K562 (cell line): ENCODE results near the gene POU2F3. TPM values are rescaled to one million over a fixed set of nuclear protein-coding genes. Genes with fewer than 3 reads are reported as not detected.

ENCODE experiments used
- ARID2 ChIP-seq: fragments of 450-650 bp; IDR thresholded peaks from 2 replicates; pipeline ENCODE4 v1.6.1; 2017; ENCODE audit warnings: antibody characterized with exemption, mild to moderate bottlenecking
- CBX1 ChIP-seq: sonication (generic); IDR thresholded peaks from 2 replicates; pipeline ENCODE4 v1.6.1; 2016; ENCODE audit warnings: antibody characterized with exemption, low read depth, mild to moderate bottlenecking
- CEBPG ChIP-seq, 3 experiments: fragments of 200-800 bp in 1 of 3; sonication (Bioruptor generic) in 1 of 3; sonication (generic) in 1 of 3; formaldehyde crosslinking in 1 of 3; IDR thresholded peaks in 2 of 3; conservative IDR thresholded peaks in 1 of 3; 2 replicates each; pipeline versions ENCODE4 v1.6.1 to v1.8.0; 2016 to 2022; ENCODE audit warnings: missing compliant biosample characterization in 2 of 3, missing genetic modification characterization in 2 of 3, mild to moderate bottlenecking in 1 of 3, missing genetic modification reagents in 1 of 3
- DDX20 ChIP-seq: fragments of 450-650 bp; IDR thresholded peaks from 2 replicates; pipeline ENCODE4 v1.6.1; 2016; ENCODE audit warnings: missing genetic modification characterization, low read depth, mild to moderate bottlenecking, missing compliant biosample characterization, moderate library complexity
- DEAF1 ChIP-seq: fragments of 450-650 bp; formaldehyde crosslinking; IDR thresholded peaks from 2 replicates; pipeline ENCODE4 v1.4.0; 2020; ENCODE audit warnings: mild to moderate bottlenecking, moderate library complexity
- EZH2 ChIP-seq: IDR thresholded peaks from 2 replicates; pipeline ENCODE4 v1.6.1; 2012; ENCODE audit warnings: low read depth, mild to moderate bottlenecking, inconsistent platforms, low read length, borderline replicate concordance
- FUS ChIP-seq: fragments of 200-400 bp; formaldehyde crosslinking; optimal IDR thresholded peaks from 2 replicates; pipeline ENCODE3; 2017; ENCODE audit warnings: low read depth, low read length
- GMEB1 ChIP-seq: fragments of 250-450 bp; sonication (Bioruptor Pico); IDR thresholded peaks from 2 replicates; pipeline ENCODE4 v1.4.0; 2020; ENCODE audit warnings: mild to moderate bottlenecking
- JUND ChIP-seq, 2 experiments: IDR thresholded peaks; 2 replicates in 1 of 2; 3 replicates in 1 of 2; pipeline ENCODE4 v1.6.1; 2011; ENCODE audit warnings: borderline replicate concordance in 2 of 2, low read depth in 2 of 2, low read length in 2 of 2, improper control_type of control experiment in 1 of 2, missing biosample characterization in 1 of 2, missing genetic modification characterization in 1 of 2, missing genetic modification reagents in 1 of 2
- POU5F1 ChIP-seq: fragments of 150-350 bp; IDR thresholded peaks from 2 replicates; pipeline ENCODE4 v1.6.1; 2014; ENCODE audit warnings: borderline replicate concordance, low read length, low read depth, mild to moderate bottlenecking; ENCODE audit not compliant: partially characterized antibody
- RCOR1 ChIP-seq, 2 experiments: IDR thresholded peaks; 2 replicates each; pipeline ENCODE4 v1.6.1; 2012; ENCODE audit warnings: low read depth in 2 of 2, low read length in 2 of 2, borderline replicate concordance in 1 of 2, improper control_type of control experiment in 1 of 2
- SNRNP70 ChIP-seq: fragments of 200-400 bp; formaldehyde crosslinking; optimal IDR thresholded peaks from 2 replicates; pipeline ENCODE3; 2017; ENCODE audit warnings: low read depth, low read length
- TSC22D4 ChIP-seq: fragments of 450-650 bp; IDR thresholded peaks from 2 replicates; pipeline ENCODE4 v1.6.1; 2016; ENCODE audit warnings: missing genetic modification characterization, missing biosample characterization, control low read depth
- ZNF57 ChIP-seq: fragments of 450-650 bp; formaldehyde crosslinking; IDR thresholded peaks from 2 replicates; pipeline ENCODE4 v1.4.0; 2020; ENCODE audit warnings: mild to moderate bottlenecking, moderate library complexity
- ZSCAN32 ChIP-seq: fragments of 450-650 bp; formaldehyde crosslinking; IDR thresholded peaks from 2 replicates; pipeline ENCODE4 v1.4.0; 2020; ENCODE audit warnings: mild to moderate bottlenecking, moderate library complexity
- polyA plus RNA-seq, 8 experiments: library from polyadenylated mRNA; depleted of rRNA in 4 of 8; stranded (reverse) in 5 of 8; unstranded in 3 of 8; fragments of >200 nt; fragmentation: Nextera tagmentation in 2 of 8; fragmentation: Illumina TruSeq in 1 of 8; extraction: Ambion mirVana in 2 of 8; extraction: Trizol in 1 of 8; gene quantifications; 2 replicates each; pipeline versions ENCODE4 v1.2.1 to v1.2.3, GENCODE V29; 2011 to 2014; ENCODE audit warnings: inconsistent platforms in 1 of 8, missing spikeins in 1 of 8
- total RNA-seq, 7 experiments: library from RNA; depleted of rRNA in 6 of 7; stranded (reverse); fragments of >200 nt in 6 of 7; fragmentation: Illumina TruSeq in 2 of 7; extraction: Trizol in 2 of 7; gene quantifications; 2 replicates each; pipeline versions ENCODE4 v1.2.1 to v1.2.3, GENCODE V29; 2011 to 2021; ENCODE audit warnings: low replicate concordance in 1 of 7
- TF ChIP-seq, protein P1 (sequence below): sonication (generic); formaldehyde crosslinking; IDR thresholded peaks from 2 replicates; pipeline ENCODE4 v1.4.0; 2020; ENCODE audit warnings: mild to moderate bottlenecking, missing genetic modification reagents
- TF ChIP-seq, protein P2 (sequence below): fragments of 450-650 bp; IDR thresholded peaks from 2 replicates; pipeline ENCODE4 v1.6.1; 2014; ENCODE audit warnings: low read depth, mild to moderate bottlenecking, moderate library complexity, borderline replicate concordance
- TF ChIP-seq, protein P3 (sequence below): sonication (generic); formaldehyde crosslinking; IDR thresholded peaks from 2 replicates; pipeline ENCODE4 v1.8.1; 2023; ENCODE audit warnings: mild to moderate bottlenecking, missing genetic modification reagents

Gene POU2F3
- total and polyA plus RNA-seq, 9 of the 15 experiments (the other 6 are each of a cell fraction or from before 2014, with no cell fraction given): not detected

- TF ChIP-seq, protein P1, sequence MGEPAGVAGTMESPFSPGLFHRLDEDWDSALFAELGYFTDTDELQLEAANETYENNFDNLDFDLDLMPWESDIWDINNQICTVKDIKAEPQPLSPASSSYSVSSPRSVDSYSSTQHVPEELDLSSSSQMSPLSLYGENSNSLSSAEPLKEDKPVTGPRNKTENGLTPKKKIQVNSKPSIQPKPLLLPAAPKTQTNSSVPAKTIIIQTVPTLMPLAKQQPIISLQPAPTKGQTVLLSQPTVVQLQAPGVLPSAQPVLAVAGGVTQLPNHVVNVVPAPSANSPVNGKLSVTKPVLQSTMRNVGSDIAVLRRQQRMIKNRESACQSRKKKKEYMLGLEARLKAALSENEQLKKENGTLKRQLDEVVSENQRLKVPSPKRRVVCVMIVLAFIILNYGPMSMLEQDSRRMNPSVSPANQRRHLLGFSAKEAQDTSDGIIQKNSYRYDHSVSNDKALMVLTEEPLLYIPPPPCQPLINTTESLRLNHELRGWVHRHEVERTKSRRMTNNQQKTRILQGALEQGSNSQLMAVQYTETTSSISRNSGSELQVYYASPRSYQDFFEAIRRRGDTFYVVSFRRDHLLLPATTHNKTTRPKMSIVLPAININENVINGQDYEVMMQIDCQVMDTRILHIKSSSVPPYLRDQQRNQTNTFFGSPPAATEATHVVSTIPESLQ (CRISPR knock-in tag): no peak
- no peak for TF ChIP-seq DDX20
- peak; percentile 82 to 98; a peak in 3 of 4 replicates for TF ChIP-seq RCOR1 (IDR thresholded peaks at IDR 0.05; ENCODE audit: borderline replicate concordance in 1 of 2, low read depth in 2 of 2, low read length in 2 of 2)
- peak; percentile 70 for TF ChIP-seq JUND (IDR thresholded peaks at IDR 0.05; ENCODE audit: borderline replicate concordance, low read depth, low read length)
- TF ChIP-seq JUND (tag; IDR thresholded peaks at IDR 0.05; ENCODE audit: borderline replicate concordance, low read depth, low read length): peak; percentile 64; the same call in 1 of the 3 replicates
- TF ChIP-seq CBX1: no peak
- TF ChIP-seq GMEB1 (CRISPR knock-in tag): no peak
- TF ChIP-seq POU5F1: no peak
- no peak for TF ChIP-seq ZNF57 (CRISPR knock-in tag)
- TF ChIP-seq, protein P2, sequence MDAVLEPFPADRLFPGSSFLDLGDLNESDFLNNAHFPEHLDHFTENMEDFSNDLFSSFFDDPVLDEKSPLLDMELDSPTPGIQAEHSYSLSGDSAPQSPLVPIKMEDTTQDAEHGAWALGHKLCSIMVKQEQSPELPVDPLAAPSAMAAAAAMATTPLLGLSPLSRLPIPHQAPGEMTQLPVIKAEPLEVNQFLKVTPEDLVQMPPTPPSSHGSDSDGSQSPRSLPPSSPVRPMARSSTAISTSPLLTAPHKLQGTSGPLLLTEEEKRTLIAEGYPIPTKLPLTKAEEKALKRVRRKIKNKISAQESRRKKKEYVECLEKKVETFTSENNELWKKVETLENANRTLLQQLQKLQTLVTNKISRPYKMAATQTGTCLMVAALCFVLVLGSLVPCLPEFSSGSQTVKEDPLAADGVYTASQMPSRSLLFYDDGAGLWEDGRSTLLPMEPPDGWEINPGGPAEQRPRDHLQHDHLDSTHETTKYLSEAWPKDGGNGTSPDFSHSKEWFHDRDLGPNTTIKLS: no peak
- TF ChIP-seq ZSCAN32 (CRISPR knock-in tag): no peak
- TF ChIP-seq CEBPG (CRISPR knock-in tag; IDR thresholded peaks at IDR 0.05): no peak
- TF ChIP-seq CEBPG (tag; conservative IDR thresholded peaks at IDR 0.05 in 1 of 2, IDR thresholded peaks at IDR 0.05 in 1 of 2): no peak
- no peak for TF ChIP-seq DEAF1 (CRISPR knock-in tag)
- no peak for TF ChIP-seq EZH2
- TF ChIP-seq FUS: no peak
- no peak for TF ChIP-seq TSC22D4
- TF ChIP-seq ARID2: no peak
- TF ChIP-seq, protein P3, sequence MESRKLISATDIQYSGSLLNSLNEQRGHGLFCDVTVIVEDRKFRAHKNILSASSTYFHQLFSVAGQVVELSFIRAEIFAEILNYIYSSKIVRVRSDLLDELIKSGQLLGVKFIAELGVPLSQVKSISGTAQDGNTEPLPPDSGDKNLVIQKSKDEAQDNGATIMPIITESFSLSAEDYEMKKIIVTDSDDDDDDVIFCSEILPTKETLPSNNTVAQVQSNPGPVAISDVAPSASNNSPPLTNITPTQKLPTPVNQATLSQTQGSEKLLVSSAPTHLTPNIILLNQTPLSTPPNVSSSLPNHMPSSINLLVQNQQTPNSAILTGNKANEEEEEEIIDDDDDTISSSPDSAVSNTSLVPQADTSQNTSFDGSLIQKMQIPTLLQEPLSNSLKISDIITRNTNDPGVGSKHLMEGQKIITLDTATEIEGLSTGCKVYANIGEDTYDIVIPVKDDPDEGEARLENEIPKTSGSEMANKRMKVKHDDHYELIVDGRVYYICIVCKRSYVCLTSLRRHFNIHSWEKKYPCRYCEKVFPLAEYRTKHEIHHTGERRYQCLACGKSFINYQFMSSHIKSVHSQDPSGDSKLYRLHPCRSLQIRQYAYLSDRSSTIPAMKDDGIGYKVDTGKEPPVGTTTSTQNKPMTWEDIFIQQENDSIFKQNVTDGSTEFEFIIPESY: no peak
- no peak for TF ChIP-seq SNRNP70
Observed at GRCh38 chr11:120339394-120339890, 99.5 kb downstream of the POU2F3 start (continued).
